GM12874 (cell line): ENCODE data around the gene SLC19A1.

Experiments
- CTCF ChIP-seq: IDR thresholded peaks from 2 replicates; pipeline ENCODE4 v1.5.1; 2011; ENCODE audit warnings: low read depth, mild to moderate bottlenecking, control low read depth, low read length, moderate library complexity; ENCODE audit not compliant: insufficient read depth

Gene SLC19A1

GRCh38 chr21:45476582-45476981 lies 65.7 kb downstream of the SLC19A1 start:
- TF ChIP-seq CTCF, result no peak

GRCh38 chr21:45475797-45476570 lies 66.3 kb downstream of the SLC19A1 start:
- no peak for TF ChIP-seq CTCF

- no peak for TF ChIP-seq CTCF
Observed at GRCh38 chr21:45475004-45475685, 67.1 kb downstream of the SLC19A1 start.

- no peak for TF ChIP-seq CTCF
Observed at GRCh38 chr21:45474323-45474950, 67.8 kb downstream of the SLC19A1 start.

- no peak for TF ChIP-seq CTCF
Observed at GRCh38 chr21:45473496-45474322, 68.5 kb downstream of the SLC19A1 start.

- TF ChIP-seq CTCF, result no peak
Observed at GRCh38 chr21:45472445-45473365, 69.5 kb downstream of the SLC19A1 start.
